ENCODE results near the gene SYNE3. TPM values are rescaled to one million over a fixed set of nuclear protein-coding genes. Genes with fewer than 3 reads are reported as not detected.

The SYNE3 gene
- total and polyA plus RNA-seq, 4 donors, result 2.0 to 12.2 (median 5.4) TPM

DNA sequence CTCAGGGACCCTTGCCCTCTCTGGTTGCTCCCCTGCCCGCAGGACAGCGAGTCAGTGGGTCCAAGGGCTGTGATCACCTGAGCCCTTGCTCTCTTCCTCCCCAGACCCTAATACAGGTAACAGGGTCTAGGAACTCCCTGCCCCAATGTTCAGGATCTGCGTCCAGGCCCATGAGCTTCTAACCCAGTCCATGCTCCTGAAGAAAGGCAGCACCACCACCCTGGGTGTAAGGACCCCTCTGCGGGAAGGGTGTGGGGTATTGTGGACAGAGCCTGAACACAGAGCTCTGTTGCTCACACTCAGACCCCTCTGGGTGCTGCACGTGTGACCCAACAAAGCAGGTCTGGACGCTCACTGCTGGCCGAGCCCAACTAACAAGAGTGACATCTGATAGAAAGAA, 36.7 kb upstream of the SYNE3 start:
- no peak for DNase-seq (ENCODE audit: low read depth in 4 of 6, low spot score in 6 of 6)
- Histone ChIP-seq H3K9me3 (ENCODE audit: control insufficient read depth, insufficient read depth, low read length) (peaks cover 3% of the 10 kb centered on the region), H3K4me1 (ENCODE audit: control insufficient read depth, insufficient read depth, low read length) (no peaks in the 10 kb centered on the region), H3K4me3 (ENCODE audit: low read depth, low read length) (no peak overlapping the region), H3K27me3 (ENCODE audit: control insufficient read depth, insufficient read depth, low read length) (no peaks in the 10 kb centered on the region), H3K27ac (ENCODE audit: low read depth, low read length) (no peak overlapping the region), H3K36me3 (ENCODE audit: control insufficient read depth, insufficient read depth, low read length) (peaks cover 2% of the 10 kb centered on the region)
- 93% methylated on average over 4 of the region's 7 CpGs for WGBS (ENCODE audit: insufficient coverage)

DNA sequence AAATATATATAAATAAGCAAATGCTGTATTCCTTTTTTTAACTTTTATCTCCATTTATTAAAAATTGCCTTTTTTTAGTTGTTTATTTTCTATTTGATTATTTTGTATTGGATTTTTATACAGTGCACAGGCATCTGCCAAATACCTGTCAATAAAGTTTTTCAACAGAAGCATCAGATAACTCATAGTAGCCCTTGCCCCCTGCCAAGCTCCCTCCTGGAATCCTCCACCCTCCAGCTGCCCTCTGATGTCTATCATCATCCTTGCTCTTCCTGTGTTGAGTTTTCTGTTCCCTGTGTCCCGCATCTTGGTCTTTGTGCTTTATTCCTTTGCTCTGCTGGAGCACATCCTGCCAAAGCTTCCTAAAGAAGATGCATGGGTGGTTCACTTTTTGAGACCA, 35.0 kb upstream of the SYNE3 start:
- no peak overlapping the region for H3K4me3 ChIP-seq (ENCODE audit: low read depth, low read length)
- peaks cover 5% of the 10 kb centered on the region for H3K36me3 ChIP-seq (ENCODE audit: control insufficient read depth, insufficient read depth, low read length)
- H3K27me3 ChIP-seq (ENCODE audit: control insufficient read depth, insufficient read depth, low read length), result no peaks in the 10 kb centered on the region
- DNase-seq (ENCODE audit: low read depth in 4 of 6, low spot score in 6 of 6), result no peak
- no peak overlapping the region for H3K27ac ChIP-seq (ENCODE audit: low read depth, low read length)
- H3K4me1 ChIP-seq (ENCODE audit: control insufficient read depth, insufficient read depth, low read length), result no peaks in the 10 kb centered on the region
- WGBS (ENCODE audit: insufficient coverage), result 100% methylated on average over 1 of the region's 1 CpG
- H3K9me3 ChIP-seq (ENCODE audit: control insufficient read depth, insufficient read depth, low read length), result peaks cover 3% of the 10 kb centered on the region

DNA sequence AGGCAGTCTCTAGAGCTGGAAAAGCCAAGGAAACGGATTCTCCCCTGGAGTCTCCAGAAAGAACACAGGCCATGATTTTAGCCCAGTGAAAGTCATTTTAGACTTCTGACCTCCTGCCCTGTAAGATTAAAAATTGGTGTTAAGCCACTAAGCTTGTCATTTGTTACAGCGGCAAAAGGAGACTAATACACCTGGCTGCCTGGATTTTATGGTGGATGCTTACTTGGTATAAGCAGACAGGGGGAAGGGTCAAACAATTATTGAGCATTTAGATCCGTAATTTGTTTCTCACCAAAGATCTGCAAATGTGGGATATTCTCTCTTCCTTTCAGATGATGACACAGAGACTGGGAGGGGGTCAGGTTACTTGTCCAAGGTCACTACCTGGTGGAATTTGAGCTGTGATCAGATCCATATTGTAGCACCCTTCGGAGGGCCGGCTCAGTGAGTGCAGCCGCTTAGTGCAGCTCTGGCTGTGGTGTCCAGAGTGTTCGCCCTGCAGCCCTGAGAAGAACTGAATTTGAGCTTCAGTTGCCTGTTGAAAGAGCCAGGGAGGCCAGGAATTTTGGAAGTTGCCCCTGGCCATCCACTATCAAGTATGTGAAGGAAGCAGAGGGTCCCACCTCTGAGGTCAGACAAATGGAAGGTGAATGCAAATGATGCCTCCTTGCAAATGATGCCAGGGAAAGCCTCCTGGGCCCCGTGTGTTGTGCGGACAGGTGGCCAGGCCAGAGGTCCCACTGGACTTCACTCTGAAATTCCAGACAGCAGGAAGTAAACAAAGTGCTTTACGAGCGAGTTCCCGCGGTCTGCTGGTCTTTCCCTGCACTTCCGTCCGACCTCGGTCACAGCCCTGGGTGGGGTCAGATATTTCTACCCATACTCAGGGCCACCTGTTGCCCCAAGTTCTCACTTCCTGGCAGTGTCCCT, 33.5 kb upstream of the SYNE3 start:
- H3K36me3 ChIP-seq (ENCODE audit: control insufficient read depth, insufficient read depth, low read length), result peaks cover 6% of the 10 kb centered on the region
- H3K9me3 ChIP-seq (ENCODE audit: control insufficient read depth, insufficient read depth, low read length), result peaks cover 3% of the 10 kb centered on the region
- H3K27me3 ChIP-seq (ENCODE audit: control insufficient read depth, insufficient read depth, low read length), result no peaks in the 10 kb centered on the region
- H3K4me1 ChIP-seq (ENCODE audit: control insufficient read depth, insufficient read depth, low read length), result no peaks in the 10 kb centered on the region
- H3K4me3 ChIP-seq (ENCODE audit: low read depth, low read length), result no peak overlapping the region
- DNase-seq (ENCODE audit: low read depth in 4 of 6, low spot score in 6 of 6), result no peak
- H3K27ac ChIP-seq (ENCODE audit: low read depth, low read length), result no peak overlapping the region
- 78% methylated on average over 14 of the region's 16 CpGs for WGBS (ENCODE audit: insufficient coverage)

DNA sequence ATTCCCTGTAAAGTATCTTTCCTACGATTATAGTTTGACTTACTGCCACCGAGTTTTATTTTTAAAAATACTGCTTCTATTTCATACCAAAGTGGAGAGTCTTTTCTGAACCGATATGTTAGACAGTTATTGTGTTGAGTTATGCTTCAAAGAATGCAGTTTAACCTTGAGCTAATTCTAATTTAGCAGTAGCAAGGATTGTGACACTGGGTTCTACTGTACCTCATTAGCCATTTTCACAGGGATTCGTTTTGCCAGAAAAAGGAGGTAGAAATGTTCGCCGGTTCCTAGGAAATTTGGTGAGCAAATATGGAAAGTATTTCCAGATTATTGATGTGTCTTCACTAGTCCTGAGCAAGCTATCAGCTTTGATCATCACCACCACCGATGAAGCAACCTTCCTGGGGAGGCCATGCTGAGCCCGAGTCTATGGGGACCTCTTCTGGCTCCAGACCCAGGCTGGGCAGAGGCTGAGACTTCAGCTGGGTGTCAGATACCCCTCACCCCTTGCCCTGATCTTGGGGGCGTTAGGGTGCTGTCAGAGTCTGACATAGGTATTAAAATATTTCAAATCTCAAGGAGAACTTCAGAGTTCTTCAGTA, 32.0 kb upstream of the SYNE3 start:
- Histone ChIP-seq H3K36me3 (ENCODE audit: control insufficient read depth, insufficient read depth, low read length) (peaks cover 11% of the 10 kb centered on the region), H3K27ac (ENCODE audit: low read depth, low read length) (no peak overlapping the region), H3K4me1 (ENCODE audit: control insufficient read depth, insufficient read depth, low read length) (no peaks in the 10 kb centered on the region), H3K4me3 (ENCODE audit: low read depth, low read length) (no peak overlapping the region), H3K9me3 (ENCODE audit: control insufficient read depth, insufficient read depth, low read length) (peaks cover 3% of the 10 kb centered on the region), H3K27me3 (ENCODE audit: control insufficient read depth, insufficient read depth, low read length) (no peaks in the 10 kb centered on the region)
- no peak for DNase-seq (ENCODE audit: low read depth in 4 of 6, low spot score in 6 of 6)
- WGBS (ENCODE audit: insufficient coverage), result 100% methylated on average over 1 of the region's 9 CpGs

DNA sequence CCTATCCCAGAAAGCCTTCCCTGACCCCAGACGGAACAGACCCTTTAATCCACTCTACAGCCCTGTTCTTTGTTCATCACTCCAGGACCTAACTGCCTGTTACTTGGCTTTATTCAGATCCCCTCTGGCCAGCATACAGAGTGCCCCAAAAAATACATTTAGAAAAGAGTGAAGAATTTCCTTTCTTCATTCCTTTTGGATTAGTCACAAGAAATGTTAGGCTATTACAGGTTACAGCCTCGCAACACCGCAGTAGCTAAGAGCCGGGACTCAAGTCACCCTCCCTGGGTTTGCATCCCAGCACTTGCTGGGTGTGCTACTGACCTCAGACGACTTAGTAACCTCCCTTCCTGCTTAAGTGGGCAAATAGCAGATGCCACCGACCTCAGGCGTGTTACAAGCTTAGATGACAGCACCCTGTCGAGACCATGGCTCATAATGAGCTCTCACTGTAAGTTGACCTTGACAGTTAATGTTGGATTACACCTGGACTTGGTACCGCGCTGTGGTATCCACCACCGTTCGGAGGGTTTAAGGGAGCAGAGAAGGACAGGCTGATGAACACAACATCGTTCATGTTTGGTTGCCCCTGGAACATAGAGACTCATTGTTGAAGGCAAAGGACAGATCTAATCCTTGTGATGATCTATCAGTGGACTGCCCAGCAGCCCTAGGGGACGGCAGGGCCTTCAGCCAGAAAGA, 31.3 kb upstream of the SYNE3 start:
- Histone ChIP-seq H3K4me3 (ENCODE audit: low read depth, low read length) (no peak overlapping the region), H3K36me3 (ENCODE audit: control insufficient read depth, insufficient read depth, low read length) (peaks cover 11% of the 10 kb centered on the region), H3K9me3 (ENCODE audit: control insufficient read depth, insufficient read depth, low read length) (peaks cover 3% of the 10 kb centered on the region), H3K4me1 (ENCODE audit: control insufficient read depth, insufficient read depth, low read length) (no peaks in the 10 kb centered on the region), H3K27me3 (ENCODE audit: control insufficient read depth, insufficient read depth, low read length) (no peaks in the 10 kb centered on the region), H3K27ac (ENCODE audit: low read depth, low read length) (no peak overlapping the region)
- 86% methylated on average over 14 of the region's 14 CpGs for WGBS (ENCODE audit: insufficient coverage)
- DNase-seq (ENCODE audit: low read depth in 4 of 6, low spot score in 6 of 6), result no peak

DNA sequence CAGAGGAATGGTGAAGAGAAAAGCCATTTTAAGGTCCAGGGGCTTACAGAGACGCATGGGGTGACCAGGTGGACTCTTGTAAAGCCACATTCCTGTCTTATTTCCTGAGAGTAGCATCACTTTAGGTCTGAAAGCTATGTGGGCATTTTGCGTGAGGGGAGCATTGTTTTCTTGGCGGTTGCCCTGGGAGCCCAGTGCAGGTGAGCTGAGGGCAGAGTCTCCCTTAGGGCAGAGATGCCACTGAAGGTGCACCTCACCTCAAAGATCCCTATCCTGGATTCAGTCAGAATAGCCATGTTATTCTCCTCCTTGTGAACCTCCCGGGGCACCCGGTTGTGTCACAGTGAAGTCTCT, 30.8 kb upstream of the SYNE3 start:
- Histone ChIP-seq H3K4me1 (ENCODE audit: control insufficient read depth, insufficient read depth, low read length) (no peaks in the 10 kb centered on the region), H3K27ac (ENCODE audit: low read depth, low read length) (no peak overlapping the region), H3K36me3 (ENCODE audit: control insufficient read depth, insufficient read depth, low read length) (peaks cover 11% of the 10 kb centered on the region), H3K9me3 (ENCODE audit: control insufficient read depth, insufficient read depth, low read length) (peaks cover 3% of the 10 kb centered on the region), H3K4me3 (ENCODE audit: low read depth, low read length) (no peak overlapping the region), H3K27me3 (ENCODE audit: control insufficient read depth, insufficient read depth, low read length) (no peaks in the 10 kb centered on the region)
- WGBS (ENCODE audit: insufficient coverage), result 90% methylated on average over 4 of the region's 5 CpGs
- DNase-seq (ENCODE audit: low read depth in 4 of 6, low spot score in 6 of 6), result no peak

DNA sequence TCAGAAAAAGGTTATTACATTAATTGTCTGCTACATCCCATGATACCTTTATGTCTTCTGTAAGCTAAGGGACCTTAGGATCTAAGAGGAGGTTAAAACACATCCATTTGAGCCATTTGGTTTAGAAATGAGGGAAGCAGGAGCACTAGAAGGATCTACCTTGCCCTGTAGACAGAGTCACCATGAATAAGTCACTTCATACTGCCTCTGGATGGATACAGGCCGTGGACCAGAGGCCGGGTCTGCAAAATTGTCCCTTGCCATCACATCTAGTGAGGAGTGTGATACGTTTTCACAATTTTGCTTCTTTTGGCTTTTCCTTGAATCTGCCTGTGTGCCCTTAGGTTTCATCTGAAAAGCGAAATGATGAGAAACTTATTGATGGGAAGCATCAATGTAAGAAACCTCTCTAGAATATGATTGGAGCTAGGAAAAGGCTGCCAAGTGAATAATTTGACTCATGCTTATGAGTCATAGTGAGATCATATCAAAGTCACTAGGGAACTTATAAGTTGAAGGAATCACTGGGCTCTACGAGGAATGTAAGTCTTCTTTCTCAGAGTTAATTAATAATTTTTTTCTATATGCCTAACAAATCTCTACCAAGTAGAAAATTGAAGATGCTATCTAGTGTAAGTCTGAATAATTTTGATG, 29.2 kb upstream of the SYNE3 start:
- 86% methylated on average over 4 of the region's 5 CpGs for WGBS (ENCODE audit: insufficient coverage)
- Histone ChIP-seq H3K4me1 (ENCODE audit: control insufficient read depth, insufficient read depth, low read length) (no peaks in the 10 kb centered on the region), H3K27me3 (ENCODE audit: control insufficient read depth, insufficient read depth, low read length) (no peaks in the 10 kb centered on the region), H3K9me3 (ENCODE audit: control insufficient read depth, insufficient read depth, low read length) (no peaks in the 10 kb centered on the region), H3K36me3 (ENCODE audit: control insufficient read depth, insufficient read depth, low read length) (peaks cover 11% of the 10 kb centered on the region), H3K27ac (ENCODE audit: low read depth, low read length) (no peak overlapping the region), H3K4me3 (ENCODE audit: low read depth, low read length) (no peak overlapping the region)
- peak in 1 of 6 donors; percentile 6 for DNase-seq (ENCODE audit: low read depth in 4 of 6, low spot score in 6 of 6)

DNA sequence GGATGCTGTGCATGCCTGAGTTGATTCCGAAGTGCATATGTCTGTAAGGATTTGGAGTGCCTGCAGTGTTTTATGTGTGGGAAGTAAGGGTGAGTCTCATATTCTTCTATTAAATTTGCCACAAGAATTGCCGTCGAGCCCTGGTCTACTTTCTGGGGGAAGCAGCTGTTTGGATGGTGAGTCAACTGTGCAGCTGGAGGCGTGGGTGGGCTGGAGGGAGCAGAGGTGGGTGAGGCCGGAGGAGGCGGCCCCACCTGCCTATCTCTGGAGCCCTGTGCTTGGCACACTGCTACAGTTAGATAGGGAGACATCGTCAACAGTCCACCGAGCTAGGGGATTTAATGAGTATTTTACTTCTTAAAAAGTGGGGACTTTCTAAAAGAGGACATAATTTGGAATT, 28.1 kb upstream of the SYNE3 start:
- no peaks in the 10 kb centered on the region for H3K4me1 ChIP-seq (ENCODE audit: control insufficient read depth, insufficient read depth, low read length)
- peaks cover 11% of the 10 kb centered on the region for H3K36me3 ChIP-seq (ENCODE audit: control insufficient read depth, insufficient read depth, low read length)
- no peak overlapping the region for H3K27ac ChIP-seq (ENCODE audit: low read depth, low read length)
- no peaks in the 10 kb centered on the region for H3K27me3 ChIP-seq (ENCODE audit: control insufficient read depth, insufficient read depth, low read length)
- no peak for DNase-seq (ENCODE audit: low read depth in 4 of 6, low spot score in 6 of 6)
- no peaks in the 10 kb centered on the region for H3K9me3 ChIP-seq (ENCODE audit: control insufficient read depth, insufficient read depth, low read length)
- no peak overlapping the region for H3K4me3 ChIP-seq (ENCODE audit: low read depth, low read length)
- WGBS (ENCODE audit: insufficient coverage), result 90% methylated on average over 7 of the region's 8 CpGs

DNA sequence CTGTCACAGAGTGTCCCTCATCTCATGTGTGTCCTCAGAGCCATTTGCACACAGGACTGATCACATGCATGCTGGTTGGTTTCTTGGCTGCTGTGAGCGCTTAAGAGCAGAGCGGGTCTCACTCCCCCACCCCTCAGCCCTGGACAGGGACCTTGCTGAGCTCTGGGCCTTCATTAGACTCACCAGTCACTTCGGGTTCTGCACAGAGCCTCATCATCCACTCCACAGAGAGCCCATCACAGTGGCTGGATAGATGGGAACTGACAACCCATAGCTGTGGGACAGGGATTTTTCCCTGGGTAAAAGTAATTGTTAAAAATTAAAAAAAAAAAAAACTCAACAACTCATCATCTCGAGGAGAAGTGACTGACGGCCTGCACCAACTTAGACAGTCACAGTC, 26.6 kb upstream of the SYNE3 start:
- no peak overlapping the region for H3K4me3 ChIP-seq (ENCODE audit: low read depth, low read length)
- DNase-seq (ENCODE audit: low read depth in 4 of 6, low spot score in 6 of 6), result no peak
- H3K9me3 ChIP-seq (ENCODE audit: control insufficient read depth, insufficient read depth, low read length), result no peaks in the 10 kb centered on the region
- 95% methylated on average over 2 of the region's 5 CpGs for WGBS (ENCODE audit: insufficient coverage)
- peaks cover 8% of the 10 kb centered on the region for H3K36me3 ChIP-seq (ENCODE audit: control insufficient read depth, insufficient read depth, low read length)
- H3K27ac ChIP-seq (ENCODE audit: low read depth, low read length), result no peak overlapping the region
- H3K4me1 ChIP-seq (ENCODE audit: control insufficient read depth, insufficient read depth, low read length), result no peaks in the 10 kb centered on the region
- no peaks in the 10 kb centered on the region for H3K27me3 ChIP-seq (ENCODE audit: control insufficient read depth, insufficient read depth, low read length)

Data from spinal cord (tissue), 10 donors.